Measurements from ENCODE around the gene RSL1D1.
"Not testable (repeated sequence)": the region's sequence is repeated elsewhere in the genome, so short reads cannot be mapped to it uniquely, and the experiment has no call there.

The RSL1D1 gene

DNA sequence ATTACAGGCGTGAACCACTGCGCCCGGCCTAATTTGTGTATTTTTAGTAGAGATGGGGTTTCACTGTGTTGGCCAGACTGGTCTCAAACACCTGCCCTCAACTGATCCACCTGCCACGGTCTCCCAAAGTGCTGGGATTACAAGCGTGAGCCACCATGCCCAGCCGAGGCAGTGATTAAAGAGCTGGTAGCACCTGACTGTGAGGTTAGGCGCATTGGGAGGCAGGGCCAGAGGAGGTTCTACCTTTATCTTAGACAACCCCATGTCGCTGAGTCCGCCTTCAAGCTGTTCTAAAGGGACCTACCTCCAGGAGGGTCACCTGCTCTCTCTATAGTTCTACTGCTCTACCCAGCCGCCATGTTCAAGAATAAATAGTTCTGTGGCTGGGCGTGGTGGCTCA is 8.1 kb downstream of the RSL1D1 start:
- no peak for DNase-seq

GRCh38 chr16:11841026-11841425 is 10.3 kb downstream of the RSL1D1 start:
- DNase-seq: no peak

DNA sequence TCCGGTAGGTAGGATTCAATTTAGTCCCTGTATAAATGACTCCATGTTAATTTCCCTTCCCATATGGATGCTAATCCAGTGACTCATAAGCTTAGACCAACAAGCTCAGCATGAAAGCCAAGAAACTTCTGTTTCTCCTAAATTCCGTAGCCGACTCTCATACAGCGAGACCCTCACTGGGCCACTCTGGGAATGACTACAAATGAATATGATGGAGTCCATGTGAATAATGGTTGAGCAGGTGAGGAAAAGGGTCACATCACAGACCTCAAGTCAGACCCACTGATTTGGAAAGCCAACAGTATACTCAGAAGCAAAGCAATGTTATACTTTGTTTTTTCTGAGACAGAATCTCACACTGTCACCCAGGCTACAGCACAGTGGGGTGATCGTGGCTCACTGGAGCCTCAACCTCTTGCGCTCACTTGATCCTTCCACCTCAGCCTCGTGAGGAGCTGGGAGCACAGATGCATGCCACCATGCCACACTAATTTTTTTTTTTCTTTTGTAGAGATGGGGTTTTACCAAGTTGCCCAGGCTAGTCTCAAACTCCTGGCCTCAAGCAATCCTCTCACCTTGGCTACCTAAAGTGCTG is 14.6 kb downstream of the RSL1D1 start:
- DNase-seq: no peak

DNA sequence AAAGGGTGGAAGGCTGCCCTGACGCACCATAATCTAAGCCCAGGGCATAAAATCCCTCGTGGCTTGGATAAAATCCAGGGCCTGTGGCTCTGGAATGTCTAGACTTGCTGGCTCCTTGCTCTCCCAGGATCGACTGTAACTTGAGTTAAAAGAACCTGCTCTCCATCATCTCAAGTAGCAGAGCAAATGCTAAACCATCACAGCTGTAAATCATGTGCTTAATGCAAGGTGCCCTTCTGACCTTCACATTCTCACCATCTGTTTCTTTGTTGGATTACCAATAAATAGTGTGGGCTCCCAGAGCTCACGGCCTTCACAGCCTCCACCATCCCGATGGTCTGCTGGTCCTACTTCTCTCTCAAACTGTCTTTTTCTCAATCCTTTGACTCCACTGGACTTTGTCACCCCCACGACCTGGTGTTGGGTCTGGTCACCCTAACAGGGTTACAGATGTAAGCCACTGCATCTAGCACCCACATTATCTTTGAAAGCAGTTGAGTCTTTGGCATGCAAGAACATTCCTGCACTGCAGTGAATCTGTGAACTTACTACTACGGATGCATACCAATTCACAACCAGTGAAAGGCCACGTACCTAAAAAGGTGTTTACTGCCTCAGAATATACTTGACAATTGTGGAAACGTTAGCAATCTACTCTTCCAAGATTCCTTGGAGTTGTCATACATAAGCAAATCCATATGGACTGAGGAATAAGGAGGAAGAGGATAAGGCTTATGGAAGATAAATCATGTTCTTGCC is 15.3 kb downstream of the RSL1D1 start:
- DNase-seq: no peak

DNA sequence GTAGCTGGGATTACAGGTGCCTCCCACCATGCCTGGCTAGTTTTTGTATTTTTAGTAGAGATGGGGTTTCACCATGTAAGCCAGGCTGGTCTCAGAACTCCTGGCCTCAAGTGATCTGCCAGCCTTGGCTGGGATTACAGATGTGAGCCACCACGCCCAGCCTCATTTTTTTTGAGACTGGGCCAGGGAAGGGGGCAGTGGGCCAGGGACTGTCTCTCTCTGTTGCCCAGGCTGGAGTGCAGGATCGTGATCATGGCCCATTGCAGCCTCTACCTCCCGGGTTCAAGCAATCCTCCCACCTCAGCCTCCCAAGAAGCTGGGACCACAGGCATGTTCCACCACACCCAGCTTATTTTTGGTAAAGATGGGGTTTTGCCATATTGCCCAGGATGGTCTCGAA is 16.0 kb downstream of the RSL1D1 start:
- no peak for DNase-seq

GRCh38 chr16:11833951-11834695 is 17.2 kb downstream of the RSL1D1 start:
- no peak for DNase-seq

DNA sequence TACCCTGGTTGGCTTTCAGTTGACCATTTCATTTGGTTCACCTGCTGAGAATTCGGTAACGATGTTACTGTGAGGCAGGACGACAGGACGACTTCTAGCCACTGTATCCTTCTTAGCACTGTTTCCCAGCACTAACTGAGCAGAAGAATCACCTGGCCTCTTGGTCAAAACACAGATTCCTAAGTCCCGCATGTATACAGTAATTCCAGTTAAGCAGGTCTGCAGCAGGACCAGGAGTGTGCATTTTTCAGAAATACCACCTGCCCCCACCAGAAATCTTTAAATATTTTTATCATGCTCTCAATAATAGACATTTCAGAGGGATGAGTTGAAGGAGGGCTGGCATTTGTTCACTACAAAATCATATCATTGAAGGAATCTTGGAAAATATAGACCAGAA is 22.6 kb downstream of the RSL1D1 start:
- DNase-seq: no peak

GRCh38 chr16:11825520-11826165 is 25.7 kb downstream of the RSL1D1 start:
- not testable (repeated sequence) for DNase-seq

DNA sequence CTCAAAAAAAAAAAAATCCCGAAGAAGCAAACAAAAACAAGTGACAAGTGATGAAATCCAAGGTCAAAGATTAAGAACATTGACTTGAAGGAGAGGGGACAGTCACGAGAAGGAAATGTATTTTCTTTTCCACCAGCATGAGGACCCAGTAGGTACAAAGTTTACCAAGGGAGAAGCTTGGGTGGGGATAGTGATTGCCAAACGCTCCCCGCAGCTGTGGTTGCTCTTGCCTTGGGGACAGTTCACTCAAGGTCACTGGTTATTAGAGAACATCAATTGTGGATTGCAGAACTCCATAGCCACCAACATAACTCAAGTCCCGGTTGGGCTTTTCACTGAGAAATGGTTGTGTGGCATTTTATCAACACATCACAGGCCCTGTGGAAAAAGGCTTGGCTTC is 27.0 kb downstream of the RSL1D1 start:
- DNase-seq: no peak

GRCh38 chr16:11823645-11824044 is 27.7 kb downstream of the RSL1D1 start:
- not testable (repeated sequence) for DNase-seq

- no peak for DNase-seq
Measured at GRCh38 chr16:11819798-11820197, 31.5 kb downstream of the RSL1D1 start.

DNA sequence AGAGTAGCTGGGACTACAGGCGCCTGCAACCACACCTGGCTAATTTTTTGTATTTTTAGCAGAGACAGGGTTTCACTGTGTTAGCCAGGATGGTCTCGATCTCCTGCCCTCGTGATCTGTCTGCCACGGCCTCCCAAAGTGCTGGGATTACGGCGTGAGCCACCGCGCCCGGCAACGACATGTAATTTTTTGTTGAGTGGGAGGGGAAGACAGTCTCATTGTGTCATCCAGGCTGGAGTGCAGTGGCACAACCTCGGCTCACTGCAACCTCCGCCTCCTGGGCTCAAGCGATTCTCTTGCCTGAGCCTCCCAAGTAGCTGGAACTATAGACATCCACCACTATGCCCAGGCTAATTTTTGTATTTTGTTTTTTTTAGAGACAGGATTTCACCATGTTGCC is 32.4 kb downstream of the RSL1D1 start:
- not testable (repeated sequence) for DNase-seq

GRCh38 chr16:11816123-11816522 is 35.2 kb downstream of the RSL1D1 start:
- DNase-seq: no peak

- DNase-seq: not testable (repeated sequence)
Measured at GRCh38 chr16:11814800-11815199, 36.5 kb downstream of the RSL1D1 start.

GRCh38 chr16:11806721-11807120 is 44.6 kb downstream of the RSL1D1 start:
- no peak for DNase-seq

- DNase-seq: no peak
Measured at GRCh38 chr16:11805556-11805955, 45.8 kb downstream of the RSL1D1 start.

GRCh38 chr16:11801481-11802021 is 49.8 kb downstream of the RSL1D1 start:
- DNase-seq: no peak

DNA sequence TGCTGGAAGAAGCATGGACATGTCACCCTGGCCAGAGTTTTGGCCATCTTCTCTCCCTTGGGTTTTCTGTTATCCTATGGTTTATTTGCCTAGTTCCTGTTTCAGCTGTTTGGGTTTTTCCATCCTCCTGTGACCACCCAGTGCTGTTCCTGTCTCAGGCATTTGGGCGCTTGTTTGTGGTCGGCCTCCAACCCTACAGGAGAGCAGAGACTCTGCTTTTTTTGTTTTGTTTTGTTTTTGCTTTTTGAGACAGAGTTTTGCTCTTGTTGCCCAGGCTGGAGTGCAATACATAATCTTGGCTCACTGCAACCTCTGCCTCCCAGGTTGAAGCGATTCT is 51.0 kb downstream of the RSL1D1 start:
- DNase-seq: no peak

DNA sequence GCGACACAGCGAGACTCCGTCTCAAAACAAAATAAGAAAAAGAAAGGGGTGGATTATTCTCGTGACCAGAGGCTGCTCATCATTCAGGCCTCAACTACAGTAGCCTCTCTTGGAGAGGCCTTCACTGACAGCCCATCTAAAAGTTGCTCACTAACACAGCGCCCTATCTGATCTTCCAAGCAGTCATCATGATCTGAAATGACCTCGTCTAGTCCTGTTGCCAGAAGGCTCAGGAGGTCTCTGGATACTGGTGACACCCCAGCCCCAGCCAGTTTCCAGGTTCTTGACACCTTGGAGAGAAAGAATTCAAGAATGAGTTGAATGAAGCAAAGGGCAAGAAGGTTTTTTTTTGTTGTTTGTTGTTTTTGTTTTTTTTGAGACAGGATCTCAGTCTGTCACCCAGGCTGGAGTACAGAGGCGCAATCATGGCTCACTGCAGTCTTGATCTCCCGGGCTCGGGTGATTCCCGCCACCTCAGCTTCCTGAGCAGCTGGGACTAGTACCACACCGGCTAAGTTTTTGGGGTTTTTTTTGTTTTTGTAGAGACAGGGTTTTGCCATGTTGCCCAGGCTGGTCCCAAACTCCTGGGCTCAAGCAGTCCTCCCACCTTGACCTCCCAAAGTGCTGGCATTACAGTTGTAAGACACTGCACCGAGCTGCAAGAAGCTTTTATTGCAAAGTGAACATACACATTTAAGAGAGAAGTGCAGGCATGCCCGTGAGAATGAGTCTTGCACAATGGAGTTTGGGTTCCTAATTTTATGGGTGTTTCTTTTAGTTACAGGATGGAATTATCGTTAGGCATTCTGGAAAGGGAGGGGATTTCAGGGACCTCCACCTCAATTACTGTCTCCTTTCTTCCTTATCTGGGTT is 51.6 kb downstream of the RSL1D1 start:
- DNase-seq: no peak

DNA sequence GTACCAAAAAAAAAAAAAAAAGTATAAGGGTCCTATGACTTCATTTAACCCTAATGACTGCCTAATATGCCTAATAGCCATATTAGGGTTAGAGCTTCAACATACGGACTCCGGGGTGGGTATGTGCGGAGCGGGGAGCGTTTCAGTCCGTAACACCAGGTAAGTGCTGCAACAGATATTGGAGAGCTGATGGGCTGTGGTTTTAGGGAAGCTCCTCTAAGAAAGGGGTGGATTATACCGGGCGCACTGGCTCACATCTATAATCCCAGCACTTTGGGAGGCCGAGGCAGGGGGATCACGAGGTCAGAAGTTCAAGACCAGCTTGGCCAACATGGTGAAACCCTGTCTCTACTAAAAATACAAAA is 52.3 kb downstream of the RSL1D1 start:
- DNase-seq: no peak

- no peak for DNase-seq
Measured at GRCh38 chr16:11797957-11798299, 53.4 kb downstream of the RSL1D1 start.

DNA sequence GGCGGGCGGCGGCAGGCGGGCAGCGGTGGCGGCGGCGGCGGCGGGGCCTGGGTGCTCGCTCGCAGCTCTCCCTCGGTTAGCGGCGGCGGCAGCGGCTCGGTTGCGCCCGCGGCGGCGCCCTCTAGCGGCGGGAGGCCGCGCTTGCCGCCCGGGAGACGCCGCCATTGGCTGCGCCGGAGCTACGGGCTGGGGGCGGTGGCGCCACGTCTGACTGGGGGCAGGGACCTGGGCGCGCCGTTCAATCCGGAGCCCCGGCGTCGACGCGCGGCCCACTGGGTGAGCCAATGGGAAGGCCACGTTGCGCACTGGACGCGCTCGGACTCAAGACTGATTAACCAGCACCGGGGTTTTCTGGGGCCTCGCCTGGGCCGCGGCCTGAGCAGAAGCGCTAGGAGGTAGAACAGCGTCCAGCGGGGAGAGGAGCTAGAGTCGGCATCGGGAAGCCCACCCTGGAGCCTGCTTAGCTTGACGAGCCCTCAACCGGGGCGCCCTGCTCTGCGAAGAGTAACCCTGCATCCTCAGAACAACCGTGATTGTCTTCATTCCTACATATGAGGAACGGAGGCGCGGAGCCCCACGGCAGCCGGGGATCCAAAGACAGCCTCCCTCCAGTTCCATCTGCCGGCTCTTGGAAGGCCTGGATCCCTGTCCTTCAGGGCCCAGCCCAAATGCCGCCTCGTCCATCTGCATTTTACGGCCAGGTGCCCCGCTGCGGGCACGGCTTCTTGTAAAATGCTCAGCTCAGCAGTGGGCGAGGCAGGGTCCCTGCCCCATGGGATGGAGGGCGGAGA is 54.0 kb downstream of the RSL1D1 start, which contains the start of gene ZC3H7A:
ZC3H7A (minus strand) TSS at position 93 of the 791 bp plus-strand sequence. CDS start 14,904 bp downstream, outside the sequence.
- DNase-seq: peak; percentile 85 to 89

Data from activated CD4-positive, alpha-beta T cell treated with anti-CD3 and anti-CD28 coated beads, Interleukin-2, amount 50 U/mL, for 4 hours (primary cell).